Brain microvascular endothelial cell (primary cell): ENCODE measurements around the gene GRXCR1.

Source experiments
- DNase-seq: peaks from one replicate; pipeline ENCODE4 v3.0.0-alpha.2; 2020
- H3K27ac ChIP-seq: fragments of 250-450 bp; sonication (Bioruptor Pico); 2 replicates; pipeline ENCODE4 v1.5.1; 2020; ENCODE audit warnings: mild to moderate bottlenecking, moderate library complexity
- H3K27me3 ChIP-seq: fragments of 250-450 bp; sonication (Bioruptor Pico); replicated peaks from 2 replicates; pipeline ENCODE4 v1.5.1; 2020; ENCODE audit warnings: mild to moderate bottlenecking
- H3K36me3 ChIP-seq: fragments of 250-450 bp; sonication (Bioruptor Pico); replicated peaks from 2 replicates; pipeline ENCODE4 v1.5.1; 2020; ENCODE audit warnings: mild to moderate bottlenecking
- H3K4me3 ChIP-seq: 2 replicates; pipeline ENCODE4 v1.5.1; 2011; ENCODE audit warnings: low read depth, mild to moderate bottlenecking, control low read depth, low read length, moderate library complexity
- in situ Hi-C: cut with HindIII; loops from 2 replicates; pipeline ENCODE4 v1.10.0; 2017; ENCODE audit warnings: low sequenced_read_pairs, low pct_ligation_motif_present
- TF ChIP-seq, protein P1 (sequence below): IDR thresholded peaks from 2 replicates; pipeline ENCODE4 v1.5.1; 2011; ENCODE audit warnings: low read depth, mild to moderate bottlenecking, moderate library complexity, low read length, control low read depth, inconsistent platforms; ENCODE audit errors: missing control alignments

GRXCR1 gene

DNA sequence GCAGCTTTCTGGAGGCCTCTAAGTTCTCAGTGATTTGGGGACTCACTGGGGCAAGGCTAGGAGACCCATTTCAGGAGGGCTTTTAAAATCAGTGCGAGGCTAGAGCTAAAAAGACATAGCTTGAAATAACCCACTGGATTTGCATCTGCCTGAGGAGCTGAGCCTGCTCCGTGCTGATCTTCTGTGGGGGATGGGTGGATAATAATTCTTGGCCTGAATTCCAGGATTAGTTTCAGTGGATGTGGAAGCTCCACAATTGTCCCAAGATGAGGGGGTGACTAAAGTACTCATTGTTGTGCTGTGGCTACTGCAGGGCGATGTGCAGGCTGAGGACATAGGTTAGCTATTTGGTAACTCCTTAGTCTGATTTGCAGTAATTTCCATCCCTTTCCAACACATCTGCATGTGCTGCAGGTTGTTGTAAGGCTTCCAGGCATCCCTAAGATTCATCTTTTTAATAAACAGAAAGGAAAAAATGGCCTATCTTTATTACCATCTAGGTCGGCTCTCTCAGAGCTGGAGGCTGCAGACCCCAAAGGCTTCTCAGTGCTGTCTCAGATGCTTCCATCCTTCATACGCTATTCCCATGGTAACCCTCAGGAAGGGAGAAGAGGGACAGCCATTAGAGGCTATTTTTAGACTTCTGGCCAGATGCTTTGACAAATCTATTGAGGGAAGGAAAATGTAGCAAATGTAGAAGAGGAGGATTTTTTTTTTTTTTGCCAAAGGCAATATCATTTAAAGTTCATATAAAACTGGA lies 63.4 kb downstream of the GRXCR1 start:
- no peak for DNase-seq
- H3K4me3 ChIP-seq = no peak overlapping the region
- no peak overlapping the region for H3K27ac ChIP-seq
- no peaks in the 10 kb centered on the region for H3K27me3 ChIP-seq
- in situ Hi-C loops = no loop called here
- TF ChIP-seq, protein P1, sequence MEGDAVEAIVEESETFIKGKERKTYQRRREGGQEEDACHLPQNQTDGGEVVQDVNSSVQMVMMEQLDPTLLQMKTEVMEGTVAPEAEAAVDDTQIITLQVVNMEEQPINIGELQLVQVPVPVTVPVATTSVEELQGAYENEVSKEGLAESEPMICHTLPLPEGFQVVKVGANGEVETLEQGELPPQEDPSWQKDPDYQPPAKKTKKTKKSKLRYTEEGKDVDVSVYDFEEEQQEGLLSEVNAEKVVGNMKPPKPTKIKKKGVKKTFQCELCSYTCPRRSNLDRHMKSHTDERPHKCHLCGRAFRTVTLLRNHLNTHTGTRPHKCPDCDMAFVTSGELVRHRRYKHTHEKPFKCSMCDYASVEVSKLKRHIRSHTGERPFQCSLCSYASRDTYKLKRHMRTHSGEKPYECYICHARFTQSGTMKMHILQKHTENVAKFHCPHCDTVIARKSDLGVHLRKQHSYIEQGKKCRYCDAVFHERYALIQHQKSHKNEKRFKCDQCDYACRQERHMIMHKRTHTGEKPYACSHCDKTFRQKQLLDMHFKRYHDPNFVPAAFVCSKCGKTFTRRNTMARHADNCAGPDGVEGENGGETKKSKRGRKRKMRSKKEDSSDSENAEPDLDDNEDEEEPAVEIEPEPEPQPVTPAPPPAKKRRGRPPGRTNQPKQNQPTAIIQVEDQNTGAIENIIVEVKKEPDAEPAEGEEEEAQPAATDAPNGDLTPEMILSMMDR = no peak
- H3K36me3 ChIP-seq = no peaks in the 10 kb centered on the region

DNA sequence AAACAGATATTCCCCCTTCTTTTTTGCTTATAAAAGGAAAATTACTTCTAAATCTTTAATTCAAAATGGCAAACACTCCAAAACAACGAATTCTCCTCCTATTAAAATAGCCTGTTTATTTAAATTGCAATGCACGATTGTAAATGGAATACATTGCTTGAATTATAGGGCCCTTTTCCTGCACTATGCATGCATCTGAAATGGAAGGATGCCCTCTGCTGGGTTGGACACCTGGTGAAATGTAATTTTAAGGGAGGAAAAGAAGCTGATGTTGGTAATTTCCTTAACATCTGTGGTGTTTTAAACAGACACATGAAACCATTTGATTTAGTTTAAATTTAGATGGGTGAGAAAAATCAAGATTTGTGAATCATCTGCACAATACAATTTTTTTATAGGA lies 72.8 kb downstream of the GRXCR1 start:
- H3K4me3 ChIP-seq = no peak overlapping the region
- in situ Hi-C loops = no loop called here
- TF ChIP-seq, protein P1 = no peak
- no peak for DNase-seq
- H3K27me3 ChIP-seq = no peaks in the 10 kb centered on the region
- H3K36me3 ChIP-seq = no peaks in the 10 kb centered on the region
- H3K27ac ChIP-seq = no peak overlapping the region

DNA sequence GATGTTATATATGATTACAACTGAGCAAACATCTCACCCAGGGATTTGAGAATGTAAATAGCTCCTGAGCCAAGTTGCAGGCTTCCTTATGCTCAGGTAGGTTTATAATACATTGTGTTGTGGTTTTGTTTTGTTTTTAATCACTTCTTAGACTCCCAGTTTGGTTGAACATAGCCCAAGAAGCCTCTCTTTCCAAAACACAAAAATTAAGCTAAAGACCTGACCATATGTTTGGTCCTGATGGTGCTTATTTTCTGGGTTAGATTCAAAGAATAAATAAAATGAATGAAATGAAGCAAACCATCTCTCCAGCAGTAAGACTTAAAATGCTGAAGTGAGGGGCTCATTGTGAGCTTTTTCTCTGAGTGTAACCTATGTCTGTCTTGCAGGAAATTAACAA lies 93.5 kb downstream of the GRXCR1 start:
- in situ Hi-C loops = no loop called here
- Histone ChIP-seq H3K27me3 (no peaks in the 10 kb centered on the region), H3K4me3 (no peak overlapping the region), H3K36me3 (no peaks in the 10 kb centered on the region), H3K27ac (no peak overlapping the region)
- TF ChIP-seq, protein P1 = no peak
- DNase-seq = no peak

DNA sequence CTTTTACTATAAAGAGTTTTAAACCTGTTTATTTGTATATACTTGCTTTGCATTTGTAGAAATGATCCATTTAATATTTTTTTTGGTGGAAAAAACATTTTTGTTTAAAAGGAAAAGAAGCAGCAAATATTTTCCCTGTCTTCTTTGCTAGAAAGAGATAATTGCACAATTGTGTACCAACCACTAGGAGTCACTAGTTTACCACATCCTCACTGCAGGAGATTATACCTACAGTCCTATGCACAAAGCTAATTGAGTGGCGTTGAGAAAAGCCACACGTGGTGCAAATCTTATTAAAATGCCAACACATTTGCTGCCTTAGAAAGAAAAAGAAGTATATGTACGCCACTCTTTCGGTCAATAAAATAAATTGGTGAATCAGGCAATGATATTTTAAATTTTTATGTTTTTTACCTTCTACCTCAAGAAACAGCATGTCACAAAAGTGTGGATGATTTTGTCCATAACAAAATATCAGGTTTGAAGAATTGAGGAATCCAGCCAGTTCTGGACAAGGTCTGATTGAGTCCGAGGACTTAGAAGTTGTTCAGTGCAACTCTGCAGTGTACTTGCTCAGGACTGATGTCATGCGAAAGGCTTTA lies 102.9 kb downstream of the GRXCR1 start:
- no peak overlapping the region for H3K27ac ChIP-seq
- in situ Hi-C loops = no loop called here
- no peaks in the 10 kb centered on the region for H3K36me3 ChIP-seq
- TF ChIP-seq, protein P1 = peak; percentile 48
- DNase-seq = no peak
- no peak overlapping the region for H3K4me3 ChIP-seq
- no peaks in the 10 kb centered on the region for H3K27me3 ChIP-seq

DNA sequence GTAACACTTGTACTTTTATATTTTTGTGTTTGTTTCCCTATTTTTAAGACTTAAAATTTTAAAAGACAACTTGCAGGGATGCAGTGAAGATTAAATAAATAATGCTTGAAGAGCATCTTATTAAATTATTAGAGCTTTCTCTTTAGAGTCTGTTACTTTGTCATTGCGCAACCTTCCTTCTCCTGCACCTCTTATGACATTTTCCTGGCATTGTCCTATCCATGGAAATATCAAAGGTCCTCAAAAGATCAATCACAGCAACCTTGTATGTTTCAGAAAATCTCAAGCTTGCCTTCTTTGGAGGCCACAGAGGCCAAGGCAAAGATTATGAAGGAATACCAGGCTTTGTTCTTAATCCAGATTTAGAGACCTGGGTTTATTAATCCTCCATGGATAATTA lies 116.3 kb downstream of the GRXCR1 start:
- Histone ChIP-seq H3K27me3 (no peaks in the 10 kb centered on the region), H3K36me3 (no peaks in the 10 kb centered on the region), H3K27ac (no peak overlapping the region), H3K4me3 (no peak overlapping the region)
- in situ Hi-C loops = no loop called here
- no peak for DNase-seq
- TF ChIP-seq, protein P1 = no peak
